ENCODE measurements around the gene DNAH6. TPM values are rescaled to one million over a fixed set of nuclear protein-coding genes. Genes with fewer than 3 reads are reported as not detected.

The DNAH6 gene
- total RNA-seq, 1 donor from 2014 or later: 0.14 TPM

GRCh38 chr2:84847326-84848050, 331.2 kb downstream of the DNAH6 start:
- Histone ChIP-seq H3K9me3 (replicated peaks) (no peaks in the 10 kb centered on the region), H3K4me3 (no peak overlapping the region), H3K27me3 (ENCODE audit: low read depth) (no peaks in the 10 kb centered on the region), H3K4me1 (no peaks in the 10 kb centered on the region), H3K27ac (replicated peaks) (no peak overlapping the region), H3K36me3 (no peaks in the 10 kb centered on the region)
- no peak for TF ChIP-seq CTCF (IDR thresholded peaks at IDR 0.05; ENCODE audit: borderline replicate concordance)
- no peak for DNase-seq
- intact Hi-C loops (cut with micrococcal nuclease): no loop called here

GRCh38 chr2:84849271-84849952, 333.1 kb downstream of the DNAH6 start:
- intact Hi-C loops (cut with micrococcal nuclease): no loop called here
- H3K9me3 ChIP-seq (replicated peaks): no peaks in the 10 kb centered on the region
- no peak overlapping the region for H3K27ac ChIP-seq (replicated peaks)
- H3K4me3 ChIP-seq: no peak overlapping the region
- H3K27me3 ChIP-seq (ENCODE audit: low read depth): peaks cover under 1% of the 10 kb centered on the region
- H3K36me3 ChIP-seq: no peaks in the 10 kb centered on the region
- H3K4me1 ChIP-seq: no peaks in the 10 kb centered on the region
- no peak for DNase-seq
- no peak for TF ChIP-seq CTCF (IDR thresholded peaks at IDR 0.05; ENCODE audit: borderline replicate concordance)

- no peak overlapping the region for H3K27ac ChIP-seq (replicated peaks)
- no peak for DNase-seq
- peaks cover 8% of the 10 kb centered on the region for H3K27me3 ChIP-seq (ENCODE audit: low read depth)
- no peaks in the 10 kb centered on the region for H3K4me1 ChIP-seq
- intact Hi-C loops (cut with micrococcal nuclease): no loop called here
- no peak overlapping the region for H3K4me3 ChIP-seq
- TF ChIP-seq CTCF (IDR thresholded peaks at IDR 0.05; ENCODE audit: borderline replicate concordance): no peak
- no peaks in the 10 kb centered on the region for H3K9me3 ChIP-seq (replicated peaks)
- no peaks in the 10 kb centered on the region for H3K36me3 ChIP-seq
These were observed 334.2 kb downstream of the DNAH6 start for GRCh38 chr2:84850471-84850870.

- H3K4me3 ChIP-seq: no peak overlapping the region
These were observed 335.6 kb downstream of the DNAH6 start for GRCh38 chr2:84851876-84852275.

GRCh38 chr2:84854850-84855249, 338.6 kb downstream of the DNAH6 start:
- intact Hi-C loops (cut with micrococcal nuclease): no loop called here
- TF ChIP-seq CTCF (IDR thresholded peaks at IDR 0.05; ENCODE audit: borderline replicate concordance): no peak
- no peak overlapping the region for H3K27ac ChIP-seq (replicated peaks)
- peaks cover 8% of the 10 kb centered on the region for H3K27me3 ChIP-seq (ENCODE audit: low read depth)
- DNase-seq: no peak
- no peaks in the 10 kb centered on the region for H3K4me1 ChIP-seq
- H3K9me3 ChIP-seq (replicated peaks): no peaks in the 10 kb centered on the region
- H3K4me3 ChIP-seq: no peak overlapping the region
- H3K36me3 ChIP-seq: no peaks in the 10 kb centered on the region

More at GRCh38 chr2:84851876-84852275, 335.6 kb downstream of the DNAH6 start:
- no peak for DNase-seq
- Histone ChIP-seq H3K4me1 (no peaks in the 10 kb centered on the region), H3K36me3 (no peaks in the 10 kb centered on the region), H3K27me3 (ENCODE audit: low read depth) (peaks cover 8% of the 10 kb centered on the region), H3K9me3 (replicated peaks) (no peaks in the 10 kb centered on the region), H3K27ac (replicated peaks) (no peak overlapping the region)
- TF ChIP-seq CTCF (IDR thresholded peaks at IDR 0.05; ENCODE audit: borderline replicate concordance): no peak
- intact Hi-C loops (cut with micrococcal nuclease): no loop called here
